GM12892 (cell line): Measurements from ENCODE around the gene SMIM29.

ENCODE experiments used
- POLR2A ChIP-seq: IDR thresholded peaks from 2 replicates; pipeline ENCODE4 v1.6.1; 2011; ENCODE audit warnings: low read depth, low read length, control low read depth
- POLR2AphosphoS5 ChIP-seq: IDR thresholded peaks from 2 replicates; pipeline ENCODE4 v1.6.1; 2011; ENCODE audit warnings: low read depth, low read length, control low read depth
- TAF1 ChIP-seq: IDR thresholded peaks from 2 replicates; pipeline ENCODE4 v1.6.1; 2011; ENCODE audit warnings: low read depth, mild to moderate bottlenecking, control low read depth, low read length, borderline replicate concordance

DNA sequence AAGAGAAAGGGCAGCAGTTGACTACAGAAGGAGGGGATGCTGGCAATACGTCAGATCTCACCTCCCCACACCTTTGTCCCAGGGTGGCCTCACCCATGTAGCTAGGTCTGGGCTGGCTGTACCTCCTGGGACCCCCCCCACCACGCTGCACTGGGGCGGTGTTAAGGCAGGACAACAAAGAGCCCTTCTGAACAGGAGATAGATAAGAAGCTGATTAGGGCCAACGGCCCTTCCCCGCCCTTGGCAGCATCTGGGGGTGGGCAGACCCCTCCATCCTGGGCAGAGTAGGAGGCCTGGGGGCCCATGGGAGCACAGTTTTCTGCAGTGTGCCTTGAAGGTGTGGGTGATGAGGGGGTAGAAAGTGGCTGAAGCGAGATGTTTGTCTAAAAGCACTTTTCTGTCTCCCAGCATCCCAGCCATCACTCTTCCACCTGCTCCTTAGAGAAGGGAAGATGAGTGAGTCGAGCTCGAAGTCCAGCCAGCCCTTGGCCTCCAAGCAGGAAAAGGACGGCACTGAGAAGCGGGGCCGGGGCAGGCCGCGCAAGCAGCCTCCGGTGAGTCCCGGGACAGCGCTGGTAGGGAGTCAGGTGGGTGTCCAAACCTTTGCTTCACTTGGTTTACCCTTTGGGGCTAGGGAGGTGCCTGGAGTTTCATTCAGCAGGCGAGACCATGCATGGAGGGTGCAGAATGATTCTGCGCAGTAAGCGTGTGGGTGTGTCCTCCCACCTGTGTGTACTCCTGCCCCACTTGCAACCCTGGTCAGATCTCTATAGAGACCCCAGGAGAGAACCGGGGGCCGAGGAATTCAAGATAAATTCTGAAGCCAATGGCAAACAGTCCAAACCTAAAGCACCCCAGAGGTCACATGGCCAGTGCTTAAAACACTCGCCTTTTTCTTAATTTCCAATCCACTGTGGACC lies 8.2 kb downstream of the SMIM29 start:
- TF ChIP-seq POLR2A (no peak), POLR2AphosphoS5 (no peak), TAF1 (no peak)
